Transverse colon (tissue), 3 donors: ENCODE results near the gene MRPL54.

Experiments
- CTCF ChIP-seq, 5 experiments: fragments of 200-600 bp in 3 of 5; fragments of 450-650 bp in 2 of 5; sonication (generic) in 3 of 5; IDR thresholded peaks; 1 replicate in 2 of 5; 2 replicates in 3 of 5; pipeline ENCODE4 v1.5.1; 2016 to 2017; ENCODE audit warnings: antibody characterized with exemption in 5 of 5, inconsistent platforms in 3 of 5, mild to moderate bottlenecking in 2 of 5, moderate library complexity in 1 of 5
- POLR2A ChIP-seq: fragments of 450-650 bp; IDR thresholded peaks from one replicate; pipeline ENCODE4 v1.6.1; 2016; ENCODE audit warnings: antibody characterized with exemption, mild to moderate bottlenecking, moderate library complexity

GRCh38 chr19:3803114-3803888 is 40.8 kb downstream of the MRPL54 start:
- TF ChIP-seq CTCF (IDR thresholded peaks at IDR 0.05): no peak
- TF ChIP-seq POLR2A: no peak
